ENCODE data around the gene TM4SF4. TPM values are rescaled to one million over a fixed set of nuclear protein-coding genes. Genes with fewer than 3 reads are reported as not detected.

Gene TM4SF4
- total and polyA plus RNA-seq, 2 of the 8 experiments (the other 6 are each of a cell fraction or from before 2014, with no cell fraction given) = not detected

DNA sequence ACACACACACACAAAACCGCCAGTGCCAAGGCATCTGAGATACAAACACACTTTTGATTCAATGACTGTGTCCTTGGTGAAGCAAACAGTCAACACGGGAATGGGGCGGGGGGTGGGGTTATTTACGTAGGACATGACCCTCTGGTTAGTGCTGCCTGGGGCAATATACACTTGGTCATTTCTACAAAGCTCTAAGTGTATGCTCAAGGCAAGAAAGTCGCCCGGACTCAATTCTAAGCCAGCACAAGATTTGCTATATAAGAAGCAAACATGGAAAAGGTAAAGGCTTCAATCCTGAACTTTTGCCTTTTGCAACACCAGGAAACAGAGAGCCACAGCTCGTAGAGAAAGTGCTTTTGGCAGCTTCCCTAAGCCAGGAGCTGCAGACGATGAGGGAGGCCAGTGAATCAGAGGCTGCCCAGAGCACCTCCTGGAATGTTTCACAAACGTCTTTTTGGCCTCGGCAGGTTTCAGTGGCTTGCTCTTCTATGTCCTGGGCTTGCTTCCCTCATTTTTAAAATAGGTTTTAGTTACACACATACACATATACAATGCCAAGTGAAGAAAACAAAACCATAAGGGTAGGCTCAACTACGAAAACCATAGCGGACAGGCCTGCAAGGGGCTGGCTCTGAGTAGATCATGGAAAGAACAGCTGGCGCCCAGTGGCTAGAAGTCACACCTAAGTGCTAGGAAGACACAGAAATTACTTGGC is 73.6 kb downstream of the TM4SF4 start (continued):
- TF ChIP-seq ZNF274 (IDR thresholded peaks at IDR 0.05; ENCODE audit: borderline replicate concordance, extremely low read depth, low read length) = no peak
- no peak for TF ChIP-seq CHD2 (IDR thresholded peaks at IDR 0.05; ENCODE audit: low read length)
- TF ChIP-seq, protein P1, sequence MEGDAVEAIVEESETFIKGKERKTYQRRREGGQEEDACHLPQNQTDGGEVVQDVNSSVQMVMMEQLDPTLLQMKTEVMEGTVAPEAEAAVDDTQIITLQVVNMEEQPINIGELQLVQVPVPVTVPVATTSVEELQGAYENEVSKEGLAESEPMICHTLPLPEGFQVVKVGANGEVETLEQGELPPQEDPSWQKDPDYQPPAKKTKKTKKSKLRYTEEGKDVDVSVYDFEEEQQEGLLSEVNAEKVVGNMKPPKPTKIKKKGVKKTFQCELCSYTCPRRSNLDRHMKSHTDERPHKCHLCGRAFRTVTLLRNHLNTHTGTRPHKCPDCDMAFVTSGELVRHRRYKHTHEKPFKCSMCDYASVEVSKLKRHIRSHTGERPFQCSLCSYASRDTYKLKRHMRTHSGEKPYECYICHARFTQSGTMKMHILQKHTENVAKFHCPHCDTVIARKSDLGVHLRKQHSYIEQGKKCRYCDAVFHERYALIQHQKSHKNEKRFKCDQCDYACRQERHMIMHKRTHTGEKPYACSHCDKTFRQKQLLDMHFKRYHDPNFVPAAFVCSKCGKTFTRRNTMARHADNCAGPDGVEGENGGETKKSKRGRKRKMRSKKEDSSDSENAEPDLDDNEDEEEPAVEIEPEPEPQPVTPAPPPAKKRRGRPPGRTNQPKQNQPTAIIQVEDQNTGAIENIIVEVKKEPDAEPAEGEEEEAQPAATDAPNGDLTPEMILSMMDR (IDR thresholded peaks at IDR 0.05; ENCODE audit: control extremely low read depth in 1 of 3, insufficient read depth in 1 of 3, low read depth in 1 of 3, low read length in 3 of 3) = no peak
- TF ChIP-seq BACH1 (IDR thresholded peaks at IDR 0.05; ENCODE audit: low read length) = no peak

Data from H1 (cell line).